HL-60/S4 (cell line): ENCODE measurements around the gene LGI2.

Experiments
- in situ Hi-C: fragments of 300-500 bp; cut with MboI; formaldehyde crosslinking; loops from 2 replicates; pipeline ENCODE4 v1.14.3; 2022; ENCODE audit warnings: low sequenced_read_pairs

Gene LGI2

GRCh38 chr4:24968992-24969391 is 61.8 kb downstream of the LGI2 start:
- in situ Hi-C loops, result no loop called here

DNA sequence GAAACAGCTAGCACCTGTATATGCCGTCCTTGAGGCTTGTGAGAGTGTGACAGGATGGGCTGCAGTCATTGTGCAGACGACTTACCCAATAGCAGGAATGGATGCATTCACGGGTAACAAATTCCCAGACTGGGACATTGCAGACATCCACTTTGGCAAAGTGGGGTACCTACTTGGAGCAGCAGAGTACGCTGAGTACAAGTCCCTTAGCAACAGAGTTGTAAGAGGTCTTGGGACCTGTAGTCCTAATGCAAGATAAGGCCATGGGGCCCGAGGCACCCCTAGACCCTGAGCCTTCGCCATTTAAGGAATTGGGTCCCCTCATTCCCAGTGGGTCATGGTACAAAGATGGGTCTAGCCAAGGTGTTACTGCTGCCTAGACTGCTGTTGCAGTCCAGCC is 62.5 kb downstream of the LGI2 start:
- in situ Hi-C loops, result no loop called here

DNA sequence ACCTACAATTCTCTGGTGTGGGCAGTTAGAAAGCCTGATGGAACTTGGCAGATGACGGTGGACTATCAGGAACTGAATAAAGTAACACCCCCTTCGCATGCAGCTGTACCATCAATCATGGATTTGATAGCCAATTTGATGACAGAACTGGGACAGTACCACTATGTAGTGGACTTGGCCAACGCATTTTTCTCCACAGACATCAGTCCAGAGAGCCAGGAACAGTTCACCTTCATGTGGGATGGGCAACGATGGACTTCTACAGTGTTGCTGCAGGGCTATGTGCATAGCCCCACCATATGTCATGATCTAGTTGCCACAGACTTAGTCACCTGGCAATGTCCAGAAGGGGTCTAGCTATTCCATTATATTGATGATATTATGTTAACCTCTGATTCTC is 63.4 kb downstream of the LGI2 start:
- in situ Hi-C loops, result no loop called here

GRCh38 chr4:24966076-24966475 is 64.7 kb downstream of the LGI2 start:
- in situ Hi-C loops, result no loop called here

DNA sequence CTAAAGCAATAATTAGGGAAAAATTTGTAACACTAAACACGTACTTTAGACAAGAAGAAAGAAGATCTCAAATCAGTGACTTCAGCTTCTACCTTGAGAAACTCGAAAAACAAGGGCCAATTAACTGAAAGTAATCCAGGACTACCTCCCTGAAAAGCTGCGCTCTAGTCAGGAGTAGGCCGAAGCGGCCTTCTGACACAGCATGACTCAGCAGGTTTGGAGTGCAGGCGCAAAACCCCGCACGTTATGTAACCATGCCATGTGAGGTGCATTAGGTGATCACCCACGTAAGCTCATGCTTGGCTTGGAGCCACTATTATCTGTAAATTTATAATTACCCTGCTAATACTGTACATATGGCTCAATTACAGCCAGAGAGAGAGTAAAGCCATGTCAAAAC is 65.1 kb downstream of the LGI2 start:
- in situ Hi-C loops, result no loop called here

DNA sequence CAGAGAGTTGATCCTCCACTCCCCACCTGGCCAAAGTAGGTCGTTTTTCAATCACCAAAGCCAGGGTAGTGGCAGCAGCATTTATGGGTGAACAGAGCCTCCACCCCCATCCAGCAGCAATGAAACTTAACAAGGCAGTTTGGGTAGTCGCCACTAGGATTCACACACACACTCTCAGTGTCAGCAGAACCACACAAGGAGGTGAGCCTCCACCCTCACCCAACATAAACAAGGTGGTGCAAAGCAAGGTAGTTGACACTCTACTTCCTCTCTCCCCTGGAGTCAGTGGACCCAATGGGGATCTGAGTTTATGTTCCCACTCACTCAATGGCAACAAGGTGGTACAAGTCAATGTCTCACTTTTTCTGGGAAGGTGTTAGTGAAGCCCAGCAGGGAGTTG is 67.5 kb downstream of the LGI2 start:
- in situ Hi-C loops, result no loop called here

- in situ Hi-C loops, result no loop called here
Observed at GRCh38 chr4:24957886-24958285, 72.9 kb downstream of the LGI2 start.

DNA sequence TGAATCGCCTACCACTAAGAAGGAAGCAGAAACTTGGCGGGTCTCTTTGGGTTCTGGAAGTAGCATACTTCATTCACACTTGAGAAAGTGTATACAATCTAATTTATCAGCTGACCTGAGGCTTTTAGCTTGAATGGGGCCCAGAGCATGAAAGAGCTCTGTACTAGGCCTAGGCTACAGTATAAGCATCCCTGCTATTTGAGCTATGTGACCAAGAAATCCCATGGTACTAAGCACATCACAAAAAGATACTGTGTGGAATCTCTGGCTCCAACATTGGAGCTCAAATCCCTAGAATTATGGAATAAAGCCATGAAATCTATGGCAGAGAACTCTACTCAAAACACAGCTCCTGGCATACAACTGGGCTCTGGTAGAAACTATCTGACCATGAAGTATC is 74.0 kb downstream of the LGI2 start:
- in situ Hi-C loops, result no loop called here

- in situ Hi-C loops, result no loop called here
Observed at GRCh38 chr4:24956091-24956490, 74.7 kb downstream of the LGI2 start.

DNA sequence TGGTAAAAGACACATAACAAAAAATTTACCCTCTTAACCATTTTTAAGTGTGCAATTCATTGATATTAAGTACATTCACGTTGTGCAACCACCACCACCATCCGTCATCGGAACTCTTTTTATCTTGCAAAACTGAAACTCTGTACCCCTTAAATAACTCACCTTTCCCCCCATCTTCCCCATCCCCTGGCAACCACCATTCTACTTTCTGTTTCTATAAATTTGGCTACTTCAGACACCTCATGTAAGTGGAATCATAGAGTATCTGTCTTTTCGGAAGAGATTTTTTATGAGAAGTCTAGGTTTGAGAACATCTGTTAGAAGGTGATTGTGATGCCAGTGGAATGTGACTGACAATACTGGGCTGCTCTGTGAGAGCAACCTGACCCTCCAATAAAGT is 78.1 kb downstream of the LGI2 start:
- in situ Hi-C loops, result no loop called here

- in situ Hi-C loops, result no loop called here
Observed at GRCh38 chr4:24949970-24950369, 80.8 kb downstream of the LGI2 start.
